Uterus (tissue), 2 donors: ENCODE results near the gene HSPA1L.

ENCODE experiments used
- CTCF ChIP-seq, 4 experiments: fragments of 200-600 bp in 2 of 4; fragments of 450-650 bp in 2 of 4; sonication (generic) in 2 of 4; IDR thresholded peaks; one replicate each; pipeline ENCODE4 v1.5.1; 2016 to 2019; ENCODE audit warnings: antibody characterized with exemption in 4 of 4, mild to moderate bottlenecking in 2 of 4, moderate library complexity in 1 of 4
- POLR2A ChIP-seq, 2 donors: fragments of 450-650 bp; IDR thresholded peaks; one replicate each; pipeline ENCODE4 v1.6.1; 2016; ENCODE audit warnings: antibody characterized with exemption in 2 of 2, mild to moderate bottlenecking in 1 of 2, moderate library complexity in 1 of 2

GRCh38 chr6:31862344-31863235 lies 47.5 kb upstream of the HSPA1L start, which contains the start of gene NEU1:
- TF ChIP-seq CTCF (IDR thresholded peaks at IDR 0.05) = peak in 2 of 4 experiments; percentile 2 to 17
- peak; percentile 97 to 98 for TF ChIP-seq POLR2A (IDR thresholded peaks at IDR 0.05)
